ENCODE data around the gene ZCWPW2.

Gene ZCWPW2

GRCh38 chr3:28575100-28575745 is 226.7 kb downstream of the ZCWPW2 start:
- DNase-seq (ENCODE audit: low spot score) = no peak

Data from AG08395 (cell line).